SK-N-SH treated with all-trans-retinoic acid at 6 μM for 48 hours (cell line): ENCODE results near the gene LRRFIP1.

Experiments
- ATAC-seq: fragments of 200-7000 bp; cut with Tn5 transposase; 3 replicates; pipeline ENCODE4 v1.9.1; 2020; ENCODE audit warnings: mild to moderate bottlenecking, moderate library complexity
- ARNTL ChIP-seq: fragments of 450-650 bp; formaldehyde crosslinking; IDR thresholded peaks from 2 replicates; pipeline ENCODE4 v1.5.0; 2020; ENCODE audit warnings: low read depth, mild to moderate bottlenecking, moderate library complexity, borderline replicate concordance
- BACH2 ChIP-seq: fragments of 250-450 bp; sonication (Bioruptor Pico); IDR thresholded peaks from 2 replicates; pipeline ENCODE4 v1.9.0; 2021; ENCODE audit warnings: mild to moderate bottlenecking, borderline replicate concordance
- CSDC2 ChIP-seq: fragments of 250-450 bp; sonication (Bioruptor Pico); IDR thresholded peaks from 2 replicates; pipeline ENCODE4 v1.5.0; 2020; ENCODE audit warnings: mild to moderate bottlenecking, moderate library complexity
- ESRRG ChIP-seq: fragments of 250-450 bp; sonication (Bioruptor Pico); IDR thresholded peaks from 2 replicates; pipeline ENCODE4 v1.6.1; 2021; ENCODE audit warnings: mild to moderate bottlenecking
- ISL1 ChIP-seq: fragments of 250-450 bp; sonication (Bioruptor Pico); IDR thresholded peaks from 2 replicates; pipeline ENCODE4 v2.1.2; 2022; ENCODE audit warnings: mild to moderate bottlenecking, moderate library complexity
- OSR1 ChIP-seq: fragments of 250-450 bp; sonication (Bioruptor Pico); IDR thresholded peaks from 2 replicates; pipeline ENCODE4 v1.8.0; 2022; ENCODE audit warnings: moderate library complexity, mild to moderate bottlenecking, inconsistent platforms
- PPARA ChIP-seq: fragments of 250-450 bp; sonication (Bioruptor Pico); IDR thresholded peaks from 2 replicates; pipeline ENCODE4 v1.5.0; 2020; ENCODE audit warnings: mild to moderate bottlenecking, borderline replicate concordance
- RARB ChIP-seq: fragments of 250-450 bp; sonication (Bioruptor Pico); IDR thresholded peaks from 2 replicates; pipeline ENCODE4 v1.8.0; 2021; ENCODE audit warnings: mild to moderate bottlenecking, moderate library complexity
- SNAI2 ChIP-seq: fragments of 250-450 bp; sonication (Bioruptor Pico); IDR thresholded peaks from 2 replicates; pipeline ENCODE4 v1.5.0; 2020; ENCODE audit warnings: mild to moderate bottlenecking, moderate library complexity
- TCF4 ChIP-seq: fragments of 250-450 bp; sonication (Bioruptor Pico); IDR thresholded peaks from 2 replicates; pipeline ENCODE4 v1.8.0; 2021; ENCODE audit warnings: mild to moderate bottlenecking, moderate library complexity, borderline replicate concordance
- TOX ChIP-seq: fragments of 250-450 bp; sonication (Bioruptor Pico); IDR thresholded peaks from 2 replicates; pipeline ENCODE4 v1.8.0; 2021; ENCODE audit warnings: mild to moderate bottlenecking, moderate library complexity, borderline replicate concordance
- ZC3H10 ChIP-seq: fragments of 250-450 bp; sonication (Bioruptor Pico); IDR thresholded peaks from 2 replicates; pipeline ENCODE4 v1.5.1; 2021; ENCODE audit warnings: mild to moderate bottlenecking, moderate library complexity
- ZFP30 ChIP-seq: fragments of 450-650 bp; formaldehyde crosslinking; IDR thresholded peaks from 2 replicates; pipeline ENCODE4 v1.5.0; 2022; ENCODE audit warnings: mild to moderate bottlenecking, moderate library complexity
- ZNF565 ChIP-seq: fragments of 450-650 bp; formaldehyde crosslinking; conservative IDR thresholded peaks from 2 replicates; pipeline ENCODE4 v1.5.0; 2020; ENCODE audit warnings: low read depth, mild to moderate bottlenecking, moderate library complexity
- ZNF70 ChIP-seq: fragments of 450-650 bp; formaldehyde crosslinking; IDR thresholded peaks from 2 replicates; pipeline ENCODE4 v1.5.0; 2020; ENCODE audit warnings: mild to moderate bottlenecking, moderate library complexity
- ZNF8 ChIP-seq: fragments of 450-650 bp; formaldehyde crosslinking; IDR thresholded peaks from 2 replicates; pipeline ENCODE4 v1.5.0; 2020; ENCODE audit warnings: mild to moderate bottlenecking, moderate library complexity
- TF ChIP-seq, protein P1 (sequence below): fragments of 250-450 bp; sonication (Bioruptor Pico); IDR thresholded peaks from 2 replicates; pipeline ENCODE4 v1.8.0; 2020; ENCODE audit warnings: mild to moderate bottlenecking, moderate library complexity, borderline replicate concordance
- TF ChIP-seq, protein P2 (sequence below): fragments of 250-450 bp; sonication (Bioruptor Pico); IDR thresholded peaks from 2 replicates; pipeline ENCODE4 v1.5.1; 2021; ENCODE audit warnings: mild to moderate bottlenecking, moderate library complexity
- TF ChIP-seq, protein P3 (sequence below): fragments of 250-450 bp; sonication (Bioruptor Pico); IDR thresholded peaks from 2 replicates; pipeline ENCODE4 v1.8.0; 2021; ENCODE audit warnings: low read depth, mild to moderate bottlenecking, moderate library complexity, borderline replicate concordance
- TF ChIP-seq, protein P4 (sequence below): fragments of 250-450 bp; sonication (Bioruptor Pico); IDR thresholded peaks from 2 replicates; pipeline ENCODE4 v1.5.1; 2020; ENCODE audit warnings: low read depth, mild to moderate bottlenecking, moderate library complexity

LRRFIP1 gene

DNA sequence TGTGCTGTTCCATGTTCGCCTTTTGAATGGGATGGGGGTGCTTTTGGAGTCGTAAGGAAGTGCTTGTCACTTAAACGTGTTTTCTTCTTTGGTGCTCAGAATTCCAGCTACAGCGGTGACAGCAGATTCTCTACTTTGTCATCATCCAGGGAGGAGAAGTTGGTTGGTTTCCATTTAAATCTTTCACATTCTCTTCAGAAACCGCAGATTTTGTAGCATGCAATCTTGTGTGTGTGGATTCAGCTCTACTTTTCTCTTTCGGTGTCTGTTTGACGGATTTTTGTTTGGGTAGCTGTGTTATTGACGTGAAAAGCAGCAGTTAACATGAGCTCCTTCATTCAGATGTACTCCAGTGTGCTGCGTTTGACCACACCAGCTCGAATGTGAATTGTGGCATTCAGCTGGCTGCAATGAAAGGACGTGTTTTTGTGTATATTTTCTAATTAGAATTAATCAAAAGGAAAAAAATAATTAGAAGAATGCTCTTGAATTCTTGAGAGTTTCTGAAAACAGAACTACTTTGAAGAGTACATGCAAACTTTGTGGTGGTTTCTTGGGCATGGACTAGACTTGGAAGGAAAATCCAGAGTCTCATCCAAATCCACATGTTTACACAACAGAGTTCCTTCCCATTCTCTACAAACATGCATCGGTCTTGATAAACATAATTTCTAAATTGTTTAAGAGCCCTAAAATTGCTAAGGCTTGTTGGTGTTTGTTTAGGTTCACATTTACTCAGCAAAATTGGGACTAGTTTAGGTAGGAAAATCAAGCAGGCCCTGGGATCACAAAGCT, 102.5 kb downstream of the LRRFIP1 start (continued):
- TF ChIP-seq, protein P1, sequence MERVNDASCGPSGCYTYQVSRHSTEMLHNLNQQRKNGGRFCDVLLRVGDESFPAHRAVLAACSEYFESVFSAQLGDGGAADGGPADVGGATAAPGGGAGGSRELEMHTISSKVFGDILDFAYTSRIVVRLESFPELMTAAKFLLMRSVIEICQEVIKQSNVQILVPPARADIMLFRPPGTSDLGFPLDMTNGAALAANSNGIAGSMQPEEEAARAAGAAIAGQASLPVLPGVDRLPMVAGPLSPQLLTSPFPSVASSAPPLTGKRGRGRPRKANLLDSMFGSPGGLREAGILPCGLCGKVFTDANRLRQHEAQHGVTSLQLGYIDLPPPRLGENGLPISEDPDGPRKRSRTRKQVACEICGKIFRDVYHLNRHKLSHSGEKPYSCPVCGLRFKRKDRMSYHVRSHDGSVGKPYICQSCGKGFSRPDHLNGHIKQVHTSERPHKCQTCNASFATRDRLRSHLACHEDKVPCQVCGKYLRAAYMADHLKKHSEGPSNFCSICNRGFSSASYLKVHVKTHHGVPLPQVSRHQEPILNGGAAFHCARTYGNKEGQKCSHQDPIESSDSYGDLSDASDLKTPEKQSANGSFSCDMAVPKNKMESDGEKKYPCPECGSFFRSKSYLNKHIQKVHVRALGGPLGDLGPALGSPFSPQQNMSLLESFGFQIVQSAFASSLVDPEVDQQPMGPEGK (CRISPR knock-in tag): no peak
- TF ChIP-seq ARNTL: no peak
- no peak for TF ChIP-seq ZC3H10 (CRISPR knock-in tag)
- no peak for TF ChIP-seq OSR1
- TF ChIP-seq, protein P2, sequence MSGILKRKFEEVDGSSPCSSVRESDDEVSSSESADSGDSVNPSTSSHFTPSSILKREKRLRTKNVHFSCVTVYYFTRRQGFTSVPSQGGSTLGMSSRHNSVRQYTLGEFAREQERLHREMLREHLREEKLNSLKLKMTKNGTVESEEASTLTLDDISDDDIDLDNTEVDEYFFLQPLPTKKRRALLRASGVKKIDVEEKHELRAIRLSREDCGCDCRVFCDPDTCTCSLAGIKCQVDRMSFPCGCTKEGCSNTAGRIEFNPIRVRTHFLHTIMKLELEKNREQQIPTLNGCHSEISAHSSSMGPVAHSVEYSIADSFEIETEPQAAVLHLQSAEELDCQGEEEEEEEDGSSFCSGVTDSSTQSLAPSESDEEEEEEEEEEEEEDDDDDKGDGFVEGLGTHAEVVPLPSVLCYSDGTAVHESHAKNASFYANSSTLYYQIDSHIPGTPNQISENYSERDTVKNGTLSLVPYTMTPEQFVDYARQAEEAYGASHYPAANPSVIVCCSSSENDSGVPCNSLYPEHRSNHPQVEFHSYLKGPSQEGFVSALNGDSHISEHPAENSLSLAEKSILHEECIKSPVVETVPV (CRISPR knock-in tag): no peak

DNA sequence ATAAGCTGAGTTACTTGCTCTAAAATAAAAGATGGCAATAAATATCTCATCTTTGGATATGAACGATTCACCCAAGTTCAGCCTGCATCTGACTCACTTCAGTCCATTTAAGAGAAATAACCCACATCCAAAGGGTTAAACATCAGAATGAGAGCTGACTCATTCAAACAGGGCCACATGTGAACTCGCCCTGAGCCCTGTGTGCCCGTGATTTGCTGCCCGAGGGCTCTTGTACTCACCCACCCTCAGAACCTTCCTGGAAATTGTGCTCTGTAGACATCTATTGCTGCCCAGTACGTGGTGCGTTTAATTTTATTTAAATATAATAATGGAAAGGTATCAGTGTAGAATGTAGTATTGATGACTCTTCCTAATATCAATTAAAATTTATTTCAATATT, 104.3 kb downstream of the LRRFIP1 start:
- peak; percentile 88 for ATAC-seq
- TF ChIP-seq, protein P1 (CRISPR knock-in tag): no peak
- no peak for TF ChIP-seq ISL1 (CRISPR knock-in tag)
- TF ChIP-seq ZNF565 (CRISPR knock-in tag): no peak
- no peak for TF ChIP-seq ZNF70
- no peak for TF ChIP-seq TOX (CRISPR knock-in tag)
- no peak for TF ChIP-seq TCF4 (CRISPR knock-in tag)
- TF ChIP-seq, protein P3, sequence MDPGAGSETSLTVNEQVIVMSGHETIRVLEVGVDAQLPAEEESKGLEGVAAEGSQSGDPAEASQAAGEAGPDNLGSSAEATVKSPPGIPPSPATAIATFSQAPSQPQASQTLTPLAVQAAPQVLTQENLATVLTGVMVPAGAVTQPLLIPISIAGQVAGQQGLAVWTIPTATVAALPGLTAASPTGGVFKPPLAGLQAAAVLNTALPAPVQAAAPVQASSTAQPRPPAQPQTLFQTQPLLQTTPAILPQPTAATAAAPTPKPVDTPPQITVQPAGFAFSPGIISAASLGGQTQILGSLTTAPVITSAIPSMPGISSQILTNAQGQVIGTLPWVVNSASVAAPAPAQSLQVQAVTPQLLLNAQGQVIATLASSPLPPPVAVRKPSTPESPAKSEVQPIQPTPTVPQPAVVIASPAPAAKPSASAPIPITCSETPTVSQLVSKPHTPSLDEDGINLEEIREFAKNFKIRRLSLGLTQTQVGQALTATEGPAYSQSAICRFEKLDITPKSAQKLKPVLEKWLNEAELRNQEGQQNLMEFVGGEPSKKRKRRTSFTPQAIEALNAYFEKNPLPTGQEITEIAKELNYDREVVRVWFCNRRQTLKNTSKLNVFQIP: no peak
- no peak for TF ChIP-seq PPARA (CRISPR knock-in tag)
- TF ChIP-seq OSR1: no peak
- TF ChIP-seq ZC3H10 (CRISPR knock-in tag): no peak
- TF ChIP-seq BACH2: no peak
- TF ChIP-seq, protein P4, sequence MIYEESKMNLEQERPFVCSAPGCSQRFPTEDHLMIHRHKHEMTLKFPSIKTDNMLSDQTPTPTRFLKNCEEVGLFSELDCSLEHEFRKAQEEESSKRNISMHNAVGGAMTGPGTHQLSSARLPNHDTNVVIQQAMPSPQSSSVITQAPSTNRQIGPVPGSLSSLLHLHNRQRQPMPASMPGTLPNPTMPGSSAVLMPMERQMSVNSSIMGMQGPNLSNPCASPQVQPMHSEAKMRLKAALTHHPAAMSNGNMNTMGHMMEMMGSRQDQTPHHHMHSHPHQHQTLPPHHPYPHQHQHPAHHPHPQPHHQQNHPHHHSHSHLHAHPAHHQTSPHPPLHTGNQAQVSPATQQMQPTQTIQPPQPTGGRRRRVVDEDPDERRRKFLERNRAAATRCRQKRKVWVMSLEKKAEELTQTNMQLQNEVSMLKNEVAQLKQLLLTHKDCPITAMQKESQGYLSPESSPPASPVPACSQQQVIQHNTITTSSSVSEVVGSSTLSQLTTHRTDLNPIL (CRISPR knock-in tag): no peak
- no peak for TF ChIP-seq CSDC2
- TF ChIP-seq ESRRG (CRISPR knock-in tag): no peak
- TF ChIP-seq ZNF8 (CRISPR knock-in tag): no peak
- TF ChIP-seq RARB (CRISPR knock-in tag): no peak
- no peak for TF ChIP-seq ARNTL
- TF ChIP-seq ZFP30 (CRISPR knock-in tag): no peak

DNA sequence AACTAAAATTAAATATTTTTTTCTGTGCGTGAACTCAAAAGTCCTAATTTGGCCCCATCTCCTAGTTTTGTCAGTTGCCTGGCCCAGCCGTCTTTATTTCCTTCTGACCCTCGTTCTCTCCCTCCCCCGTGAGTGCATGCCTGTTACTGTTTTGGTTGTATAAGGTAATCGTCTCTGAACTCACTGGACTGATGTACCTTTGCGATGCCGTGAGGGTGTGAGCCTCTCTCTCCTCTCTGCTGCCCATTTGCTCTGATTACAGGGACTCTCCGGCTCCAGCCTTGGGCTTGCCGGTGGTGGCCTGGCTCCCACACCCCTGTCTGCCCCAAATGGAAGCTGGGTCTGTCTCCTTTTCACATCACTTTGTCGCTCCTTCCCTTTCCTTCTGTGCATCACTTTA, 104.7 kb downstream of the LRRFIP1 start:
- peak; percentile 17 for ATAC-seq

More for the DNA sequence above, 104.7 kb downstream of the LRRFIP1 start:
- TF ChIP-seq TOX (CRISPR knock-in tag): no peak
- no peak for TF ChIP-seq SNAI2 (CRISPR knock-in tag)
- no peak for TF ChIP-seq ZC3H10 (CRISPR knock-in tag)
- TF ChIP-seq, protein P2 (CRISPR knock-in tag): no peak
- no peak for TF ChIP-seq ESRRG (CRISPR knock-in tag)
